ENCODE results near the gene IL22RA1. TPM values are rescaled to one million over a fixed set of nuclear protein-coding genes. Genes with fewer than 3 reads are reported as not detected.

IL22RA1 gene
- total and polyA plus RNA-seq, 2 of the 8 experiments (the other 6 are each of a cell fraction or from before 2014, with no cell fraction given): 0.17 to 0.32 TPM

DNA sequence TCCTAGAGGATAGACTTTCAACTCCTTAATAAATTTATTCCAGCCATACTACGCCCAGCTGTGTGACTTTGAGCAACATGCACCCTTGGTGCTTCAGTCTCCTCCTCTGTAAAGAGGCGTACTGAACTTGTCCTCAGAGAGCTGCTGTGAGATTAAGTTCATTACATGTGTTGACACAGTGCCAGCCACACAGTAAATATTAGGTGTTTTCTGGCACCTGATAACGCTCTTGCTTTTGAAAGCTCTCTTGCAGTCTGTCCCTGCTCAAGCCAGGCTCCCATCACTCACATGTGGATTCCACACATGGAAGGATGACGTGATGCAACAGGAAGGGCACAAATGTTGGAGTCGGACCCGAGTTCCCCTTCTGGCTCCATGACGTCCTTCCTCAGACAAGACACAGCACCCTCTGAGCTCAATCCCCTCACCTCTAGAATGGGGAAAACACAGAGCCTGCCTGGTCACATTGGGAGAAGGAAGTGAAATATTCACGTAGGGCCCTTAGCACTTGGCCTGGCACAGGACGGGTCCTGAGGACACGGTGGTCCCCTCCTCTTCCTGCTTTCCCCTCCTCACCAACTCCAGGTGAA lies 36.4 kb upstream of the IL22RA1 start:
- peaks cover 0 to 3% (median 0%) of the 10 kb centered on the region in 4 experiments; a peak in 2 of 7 replicates for H3K4me1 ChIP-seq (replicated peaks in 1 of 4; ENCODE audit: control insufficient read depth in 3 of 4, insufficient read depth in 4 of 4, low read length in 3 of 4)
- WGBS, 2 experiments (ENCODE audit: extremely low coverage in 1 of 2, insufficient coverage in 1 of 2, insufficient read length in 1 of 2, insufficient replicate concordance in 2 of 2, low coverage in 1 of 2, low lambda C conversion rate in 2 of 2, missing lambda C conversion rate in 1 of 2): 85% methylated on average over 10 of the region's 10 CpGs; no CpG with 5 or more reads in 1 of the 2 experiments
- FAIRE-seq (no peak), DNase-seq (ENCODE audit: low read depth in 1 of 2, low spot score in 2 of 2) (no peak)
- H3K27ac ChIP-seq (ENCODE audit: low read depth, low read length): no peak overlapping the region
- H2BK20ac ChIP-seq (ENCODE audit: low read length): no peak overlapping the region
- H3K79me1 ChIP-seq (ENCODE audit: low read depth, low read length): 0 out of 2 replicates have a peak, but pooled peaks cover 5% of the 10 kb centered on the region
- no peak overlapping the region for H2BK15ac ChIP-seq (ENCODE audit: low read length)
- no peaks in the 10 kb centered on the region; a peak in 1 of 7 replicates for H3K27me3 ChIP-seq (replicated peaks in 1 of 4; ENCODE audit: control insufficient read depth in 3 of 4, extremely low read depth in 1 of 4, insufficient read depth in 3 of 4, low read length in 3 of 4)
- no peak overlapping the region for H2AFZ ChIP-seq (ENCODE audit: low read length)
- H4K20me1 ChIP-seq (replicated peaks in 1 of 2; ENCODE audit: control insufficient read depth in 1 of 2, insufficient read depth in 2 of 2, low read length in 2 of 2): no peaks in the 10 kb centered on the region
- no peak overlapping the region for H2AK5ac ChIP-seq (ENCODE audit: low read depth, low read length)
- H2BK5ac ChIP-seq (ENCODE audit: low read depth, low read length): no peak overlapping the region
- H3K23ac ChIP-seq (ENCODE audit: insufficient read length): no peak overlapping the region
- H3K18ac ChIP-seq (ENCODE audit: extremely low read depth, low read length): no peak overlapping the region
- no peak overlapping the region for H3K4me3 ChIP-seq (ENCODE audit: extremely low read depth in 1 of 4, insufficient read depth in 2 of 4, low read depth in 3 of 4, low read length in 4 of 4)
- no peaks in the 10 kb centered on the region for H3K23me2 ChIP-seq (ENCODE audit: low read depth, low read length)
- POLR2A ChIA-PET (ENCODE audit: partially characterized antibody): interaction anchor here (0.5 to 2.1 kb wide), 4 partner anchors 8 to 361 kb away, joined by 3 to 6 read pairs (median 4); partner anchors contain the start of gene IFNLR1
- CTCF ChIA-PET (ENCODE audit: partially characterized antibody): interaction anchor here (0.8 to 1.8 kb wide), 7 partner anchors 14 to 213 kb away, joined by 3 to 9 read pairs (median 5); no protein-coding TSS in a partner anchor
- no peaks in the 10 kb centered on the region for H3K9me3 ChIP-seq (ENCODE audit: insufficient read depth in 2 of 2, low read depth in 1 of 2, low read length in 1 of 2)
- no peak overlapping the region for H2BK12ac ChIP-seq (ENCODE audit: low read depth, low read length)
- H3K56ac ChIP-seq (replicated peaks; ENCODE audit: insufficient read length, low read depth, low read length): no peak overlapping the region
- no peak overlapping the region for H2BK120ac ChIP-seq (replicated peaks; ENCODE audit: low read depth, low read length)
- H3K4me2 ChIP-seq (ENCODE audit: insufficient read depth in 1 of 2, low read depth in 2 of 2, low read length in 2 of 2): no peak overlapping the region
- no peak overlapping the region for H4K5ac ChIP-seq (ENCODE audit: insufficient read length, low read depth, low read length)
- no peak overlapping the region for H3K9ac ChIP-seq (replicated peaks in 1 of 4; ENCODE audit: extremely low read depth in 1 of 4, low read depth in 3 of 4, low read length in 3 of 4)
- H3K4ac ChIP-seq (replicated peaks; ENCODE audit: insufficient read length, low read depth, low read length): no peak overlapping the region
- H4K91ac ChIP-seq (replicated peaks; ENCODE audit: insufficient read length, low read length): no peak overlapping the region
- peaks cover 0 to 5% of the 10 kb centered on the region in 2 experiments; a peak in 1 of 4 replicates for H3K79me2 ChIP-seq (ENCODE audit: control insufficient read depth in 1 of 2, insufficient read depth in 2 of 2, low read length in 2 of 2)
- H3K36me3 ChIP-seq (ENCODE audit: control insufficient read depth in 2 of 4, insufficient read depth in 4 of 4, low read length in 3 of 4): peaks cover 0 to 8% (median 1%) of the 10 kb centered on the region in 4 experiments; a peak in 2 of 8 replicates
- H4K8ac ChIP-seq (ENCODE audit: extremely low read depth, insufficient read depth, low read length): no peak overlapping the region
- H3K14ac ChIP-seq (ENCODE audit: insufficient read length): no peak overlapping the region
- TF ChIP-seq TBP (IDR thresholded peaks at IDR 0.05; ENCODE audit: low read depth, low read length) (no peak), CEBPB (IDR thresholded peaks at IDR 0.05; ENCODE audit: low read depth, low read length) (no peak), POLR2A (IDR thresholded peaks at IDR 0.05; ENCODE audit: control extremely low read depth in 1 of 2, low read depth in 2 of 2, low read length in 2 of 2) (no peak), SP4 (IDR thresholded peaks at IDR 0.05; ENCODE audit: low read length) (no peak), CREB1 (IDR thresholded peaks at IDR 0.05) (no peak), KDM5A (IDR thresholded peaks at IDR 0.05; ENCODE audit: low read length) (no peak), SP2 (IDR thresholded peaks at IDR 0.05; ENCODE audit: low read length) (no peak), BRCA1 (IDR thresholded peaks at IDR 0.05; ENCODE audit: low read depth, low read length) (no peak), MAFK (IDR thresholded peaks at IDR 0.05; ENCODE audit: low read depth, low read length) (no peak), NRF1 (IDR thresholded peaks at IDR 0.05; ENCODE audit: low read depth, low read length) (no peak)
- TF ChIP-seq, protein P1, sequence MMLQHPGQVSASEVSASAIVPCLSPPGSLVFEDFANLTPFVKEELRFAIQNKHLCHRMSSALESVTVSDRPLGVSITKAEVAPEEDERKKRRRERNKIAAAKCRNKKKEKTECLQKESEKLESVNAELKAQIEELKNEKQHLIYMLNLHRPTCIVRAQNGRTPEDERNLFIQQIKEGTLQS (IDR thresholded peaks at IDR 0.05; ENCODE audit: insufficient read depth, low read depth, low read length): no peak
- TF ChIP-seq, protein P2, sequence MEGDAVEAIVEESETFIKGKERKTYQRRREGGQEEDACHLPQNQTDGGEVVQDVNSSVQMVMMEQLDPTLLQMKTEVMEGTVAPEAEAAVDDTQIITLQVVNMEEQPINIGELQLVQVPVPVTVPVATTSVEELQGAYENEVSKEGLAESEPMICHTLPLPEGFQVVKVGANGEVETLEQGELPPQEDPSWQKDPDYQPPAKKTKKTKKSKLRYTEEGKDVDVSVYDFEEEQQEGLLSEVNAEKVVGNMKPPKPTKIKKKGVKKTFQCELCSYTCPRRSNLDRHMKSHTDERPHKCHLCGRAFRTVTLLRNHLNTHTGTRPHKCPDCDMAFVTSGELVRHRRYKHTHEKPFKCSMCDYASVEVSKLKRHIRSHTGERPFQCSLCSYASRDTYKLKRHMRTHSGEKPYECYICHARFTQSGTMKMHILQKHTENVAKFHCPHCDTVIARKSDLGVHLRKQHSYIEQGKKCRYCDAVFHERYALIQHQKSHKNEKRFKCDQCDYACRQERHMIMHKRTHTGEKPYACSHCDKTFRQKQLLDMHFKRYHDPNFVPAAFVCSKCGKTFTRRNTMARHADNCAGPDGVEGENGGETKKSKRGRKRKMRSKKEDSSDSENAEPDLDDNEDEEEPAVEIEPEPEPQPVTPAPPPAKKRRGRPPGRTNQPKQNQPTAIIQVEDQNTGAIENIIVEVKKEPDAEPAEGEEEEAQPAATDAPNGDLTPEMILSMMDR (IDR thresholded peaks at IDR 0.05; ENCODE audit: control extremely low read depth in 1 of 3, insufficient read depth in 1 of 3, low read depth in 1 of 3, low read length in 3 of 3): no peak
